CD14-positive monocyte (primary cell): Measurements from ENCODE around the gene SLC24A2. TPM values are rescaled to one million over a fixed set of nuclear protein-coding genes. Genes with fewer than 3 reads are reported as not detected.
"Not testable (repeated sequence)": the region's sequence is repeated elsewhere in the genome, so short reads cannot be mapped to it uniquely, and the experiment has no call there.

Experiments used
- DNase-seq, 3 donors: peaks; one replicate each; pipeline ENCODE4 v3.0.0-alpha.2; 2011 to 2022
- H2AFZ ChIP-seq: 2 replicates; pipeline ENCODE4 v1.6.0; 2012; ENCODE audit warnings: mild to moderate bottlenecking, low read depth, low read length, inconsistent platforms; ENCODE audit not compliant: insufficient read depth, poor library complexity, severe bottlenecking
- H3K27ac ChIP-seq, 2 donors: 1 replicate in 1 of 2; 2 replicates in 1 of 2; pipeline ENCODE4 v1.5.1; 2012 to 2013; ENCODE audit warnings: low read length in 2 of 2, control low read depth in 1 of 2, inconsistent platforms in 1 of 2, low read depth in 1 of 2, mild to moderate bottlenecking in 1 of 2
- H3K27me3 ChIP-seq, 2 donors: one replicate each; pipeline versions ENCODE4 v1.6.0 to v1.6.1; 2011 to 2013; ENCODE audit warnings: low read length in 2 of 2; ENCODE audit not compliant: control insufficient read depth in 2 of 2, insufficient read depth in 2 of 2
- H3K36me3 ChIP-seq, 2 donors: replicated peaks in 1 of 2; 1 replicate in 1 of 2; 2 replicates in 1 of 2; pipeline versions ENCODE4 v1.5.1 to v1.6.1; 2012 to 2013; ENCODE audit warnings: low read length in 2 of 2, control low read depth in 1 of 2, inconsistent platforms in 1 of 2, mild to moderate bottlenecking in 1 of 2; ENCODE audit not compliant: insufficient read depth in 2 of 2, control insufficient read depth in 1 of 2
- H3K4me1 ChIP-seq, 2 donors: 1 replicate in 1 of 2; 2 replicates in 1 of 2; pipeline versions ENCODE4 v1.5.1 to v1.6.1; 2012 to 2013; ENCODE audit warnings: low read length in 2 of 2, control low read depth in 1 of 2, inconsistent platforms in 1 of 2, mild to moderate bottlenecking in 1 of 2, moderate library complexity in 1 of 2; ENCODE audit not compliant: insufficient read depth in 2 of 2, control insufficient read depth in 1 of 2
- H3K4me2 ChIP-seq: replicated peaks from 2 replicates; pipeline ENCODE3; 2012; ENCODE audit warnings: low read length, moderate library complexity, mild to moderate bottlenecking; ENCODE audit not compliant: poor library complexity, severe bottlenecking; ENCODE audit errors: extremely low read depth
- H3K4me3 ChIP-seq, 3 experiments: fragments of 200-600 bp in 1 of 3; sonication (generic) in 1 of 3; replicated peaks in 1 of 3; 1 replicate in 2 of 3; 2 replicates in 1 of 3; pipeline ENCODE4 v1.5.1; 2011 to 2013; ENCODE audit warnings: low read length in 3 of 3, mild to moderate bottlenecking in 3 of 3, control low read depth in 2 of 3, low read depth in 2 of 3, inconsistent platforms in 1 of 3, moderate library complexity in 1 of 3
- H3K79me2 ChIP-seq: 2 replicates; pipeline ENCODE4 v1.6.0; 2012; ENCODE audit warnings: mild to moderate bottlenecking, control low read depth, inconsistent platforms, low read length, moderate library complexity; ENCODE audit not compliant: insufficient read depth
- H3K9ac ChIP-seq: 2 replicates; pipeline ENCODE4 v1.6.0; 2017; ENCODE audit warnings: low read length, mild to moderate bottlenecking; ENCODE audit not compliant: insufficient read depth, poor library complexity, severe bottlenecking
- H3K9me3 ChIP-seq, 2 donors: replicated peaks in 1 of 2; 1 replicate in 1 of 2; 2 replicates in 1 of 2; pipeline versions ENCODE4 v1.5.1 to v1.6.1; 2012 to 2013; ENCODE audit warnings: low read length in 2 of 2, control low read depth in 1 of 2; ENCODE audit not compliant: control insufficient read depth in 1 of 2, insufficient read depth in 1 of 2
- H4K20me1 ChIP-seq: 2 replicates; pipeline ENCODE4 v1.6.0; 2012; ENCODE audit warnings: mild to moderate bottlenecking, low read length, control low read depth, moderate library complexity; ENCODE audit not compliant: insufficient read depth
- H3K27ac Mint-ChIP-seq, 7 donors: one replicate each; pipeline ENCODE4 v1.8.0; 2020; ENCODE audit warnings: mild to moderate bottlenecking in 7 of 7, mixed read lengths in 7 of 7, moderate library complexity in 6 of 7, inconsistent platforms in 2 of 7
- H3K27me3 Mint-ChIP-seq, 3 donors: one replicate each; pipeline ENCODE4 v1.8.0; 2021 to 2022; ENCODE audit warnings: low read depth in 3 of 3, mild to moderate bottlenecking in 3 of 3, mixed read lengths in 3 of 3, moderate library complexity in 3 of 3, inconsistent platforms in 1 of 3
- H3K36me3 Mint-ChIP-seq, 2 donors: one replicate each; pipeline ENCODE4 v1.8.0; 2020; ENCODE audit warnings: mixed read lengths in 2 of 2, inconsistent platforms in 1 of 2, mild to moderate bottlenecking in 1 of 2
- H3K4me1 Mint-ChIP-seq: one replicate; pipeline ENCODE4 v1.8.0; 2020; ENCODE audit warnings: mild to moderate bottlenecking, mixed read lengths
- H3K4me3 Mint-ChIP-seq, 2 donors: one replicate each; pipeline ENCODE4 v1.8.0; 2020; ENCODE audit warnings: mild to moderate bottlenecking in 2 of 2, mixed read lengths in 2 of 2, moderate library complexity in 1 of 2
- H3K9me3 Mint-ChIP-seq, 7 donors: one replicate each; pipeline ENCODE4 v1.8.0; 2020 to 2022; ENCODE audit warnings: mixed read lengths in 7 of 7, mild to moderate bottlenecking in 6 of 7, moderate library complexity in 6 of 7, inconsistent platforms in 2 of 7
- CTCF ChIP-seq: fragments of 200-600 bp; IDR thresholded peaks from one replicate; pipeline ENCODE4 v1.8.0; 2022; ENCODE audit warnings: antibody characterized with exemption, mild to moderate bottlenecking
- WGBS: methylation state at CpG from one replicate; pipeline ENCODE4 v1.1.5; 2013; ENCODE audit warnings: missing lambda C conversion rate; ENCODE audit not compliant: insufficient coverage; 5-methylcytosine and 5-hydroxymethylcytosine counted together
- intact Hi-C, 2 donors: fragments of 100-400 bp; cut with micrococcal nuclease; formaldehyde crosslinking; loops; one replicate each; pipeline versions ENCODE4 v1.15.0 to v1.15.1; 2023
- polyA minus RNA-seq: library from RNA; depleted of rRNA, polyadenylated mRNA; stranded (reverse); fragments of >200 nt; gene quantifications from 2 replicates; pipeline ENCODE4 v1.2.3, GENCODE V29; 2012
- polyA plus RNA-seq, 3 donors: library from polyadenylated mRNA; depleted of rRNA in 1 of 3; unstranded in 2 of 3; stranded (reverse) in 1 of 3; fragments of 300-500 nt in 2 of 3; fragments of >200 nt in 1 of 3; fragmentation: Illumina TruSeq in 2 of 3; gene quantifications; 1 replicate in 2 of 3; 2 replicates in 1 of 3; pipeline ENCODE4 v1.2.3, GENCODE V29; 2012 to 2021
- total RNA-seq, 12 experiments: library from RNA in 1 of 12; stranded (reverse) in 1 of 12; fragments of 120-200 nt in 1 of 12; gene quantifications; one replicate each; pipeline ENCODE4 v1.2.4 and lab custom pipeline; 2013 to 2026; ENCODE audit warnings: mixed read lengths in 6 of 12, inconsistent platforms in 1 of 12

The SLC24A2 gene
- not detected for total RNA-seq (2013)
- polyA plus RNA-seq (not detected), polyA minus RNA-seq (not detected in 2 replicates), total RNA-seq (lab: John Stamatoyannopoulos, UW) (0 to 2.7 (median 0.11) reads per million in 11 experiments)

- H4K20me1 ChIP-seq, result no peaks in the 10 kb centered on the region
- intact Hi-C loops, result no loop called here
- H3K4me3 Mint-ChIP-seq, result peak within 1 kb of the TSS in 1 of 2 donors; percentile 79
- no peak within 1 kb of the TSS for H3K27ac Mint-ChIP-seq
- H3K27ac ChIP-seq, result no peak within 1 kb of the TSS
- no peaks in the 10 kb centered on the region for H3K36me3 Mint-ChIP-seq
- peaks cover 2 to 11% (median 5%) of the 10 kb centered on the region in 7 donors for H3K9me3 Mint-ChIP-seq
- H3K9me3 ChIP-seq, result peaks cover 0 to 12% of the 10 kb centered on the region in 2 donors
- no peak within 1 kb of the TSS for H3K9ac ChIP-seq
- no peak for TF ChIP-seq CTCF
- no peaks in the 10 kb centered on the region for H3K36me3 ChIP-seq
- no peak within 1 kb of the TSS for H3K4me2 ChIP-seq
- H3K27me3 ChIP-seq, result peaks cover 48 to 56% of the 10 kb centered on the region in 2 donors
- no peak within 1 kb of the TSS for H3K4me3 ChIP-seq
- H3K79me2 ChIP-seq, result no peaks in the 10 kb centered on the region
- H3K4me1 ChIP-seq, result peaks cover 0 to 8% of the 10 kb centered on the region in 2 donors
- peaks cover 4% of the 10 kb centered on the region for H3K4me1 Mint-ChIP-seq
- 1% methylated on average over 67 of the region's 67 CpGs for WGBS
- DNase-seq, result no peak
- peaks cover 24 to 58% (median 41%) of the 10 kb centered on the region in 3 donors for H3K27me3 Mint-ChIP-seq
- no peak within 1 kb of the TSS for H2AFZ ChIP-seq
Measured at GRCh38 chr9:19788614-19789271, at the start of gene SLC24A2. Gene SLC24A2, minus strand, starts transcription at chr9:19789037.

GRCh38 chr9:19833331-19833730 lies 44.5 kb upstream of the SLC24A2 start:
- H3K36me3 Mint-ChIP-seq, intact Hi-C loops, H3K27me3 Mint-ChIP-seq: not testable (repeated sequence)

More at GRCh38 chr9:19833331-19833730, 44.5 kb upstream of the SLC24A2 start:
- H3K36me3 ChIP-seq, H2AFZ ChIP-seq, H3K4me2 ChIP-seq, H4K20me1 ChIP-seq, H3K4me3 Mint-ChIP-seq, H3K4me1 ChIP-seq, H3K27ac ChIP-seq, H3K27me3 ChIP-seq, H3K4me3 ChIP-seq, H3K9ac ChIP-seq, DNase-seq, H3K79me2 ChIP-seq, H3K4me1 Mint-ChIP-seq, H3K27ac Mint-ChIP-seq, H3K9me3 ChIP-seq: not testable (repeated sequence)
- H3K9me3 Mint-ChIP-seq, result peaks cover 9 to 25% (median 13%) of the 10 kb centered on the region in 7 donors
- WGBS, result 87% methylated on average over 6 of the region's 9 CpGs
